ENCODE measurements around the gene GSPT1.
"Not testable (repeated sequence)": the region's sequence is repeated elsewhere in the genome, so short reads cannot be mapped to it uniquely, and the experiment has no call there.

The GSPT1 gene

DNA sequence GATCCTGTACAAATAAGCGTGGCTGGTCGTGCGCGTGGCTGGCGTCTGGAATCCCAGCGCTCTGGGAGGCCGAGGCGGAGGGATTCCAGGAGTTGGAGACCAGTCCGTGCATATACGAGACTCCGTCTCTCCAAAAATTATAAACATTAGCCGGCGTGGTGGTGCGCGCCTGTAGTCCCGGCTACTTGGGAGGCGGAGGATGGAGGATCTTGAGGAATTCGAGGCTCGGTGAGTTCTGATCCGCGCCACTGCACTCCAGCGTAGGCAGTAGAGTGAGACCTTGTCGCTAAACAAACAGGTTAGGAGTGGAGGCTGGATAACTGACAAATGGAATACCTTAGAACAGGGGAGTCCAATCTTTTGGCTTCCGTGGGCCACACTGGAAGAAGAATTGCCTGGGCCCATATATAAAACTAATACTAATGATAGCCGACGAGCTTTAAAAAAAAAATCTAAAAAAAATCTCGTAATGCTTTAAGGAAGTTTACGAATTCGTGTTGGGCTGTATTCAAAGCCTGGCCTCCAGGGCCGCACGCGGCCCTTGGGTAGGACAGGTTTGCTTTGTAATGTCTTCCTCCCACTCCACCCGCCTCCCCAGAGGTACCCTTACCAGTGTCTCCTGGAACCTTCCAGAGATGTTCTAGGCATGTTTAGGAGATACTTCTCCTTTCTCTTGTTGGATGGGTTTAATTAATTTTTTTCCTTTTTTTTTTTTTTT, 63.5 kb downstream of the GSPT1 start:
- no peak for ATAC-seq
- no peaks in the 10 kb centered on the region for H3K27me3 Mint-ChIP-seq

DNA sequence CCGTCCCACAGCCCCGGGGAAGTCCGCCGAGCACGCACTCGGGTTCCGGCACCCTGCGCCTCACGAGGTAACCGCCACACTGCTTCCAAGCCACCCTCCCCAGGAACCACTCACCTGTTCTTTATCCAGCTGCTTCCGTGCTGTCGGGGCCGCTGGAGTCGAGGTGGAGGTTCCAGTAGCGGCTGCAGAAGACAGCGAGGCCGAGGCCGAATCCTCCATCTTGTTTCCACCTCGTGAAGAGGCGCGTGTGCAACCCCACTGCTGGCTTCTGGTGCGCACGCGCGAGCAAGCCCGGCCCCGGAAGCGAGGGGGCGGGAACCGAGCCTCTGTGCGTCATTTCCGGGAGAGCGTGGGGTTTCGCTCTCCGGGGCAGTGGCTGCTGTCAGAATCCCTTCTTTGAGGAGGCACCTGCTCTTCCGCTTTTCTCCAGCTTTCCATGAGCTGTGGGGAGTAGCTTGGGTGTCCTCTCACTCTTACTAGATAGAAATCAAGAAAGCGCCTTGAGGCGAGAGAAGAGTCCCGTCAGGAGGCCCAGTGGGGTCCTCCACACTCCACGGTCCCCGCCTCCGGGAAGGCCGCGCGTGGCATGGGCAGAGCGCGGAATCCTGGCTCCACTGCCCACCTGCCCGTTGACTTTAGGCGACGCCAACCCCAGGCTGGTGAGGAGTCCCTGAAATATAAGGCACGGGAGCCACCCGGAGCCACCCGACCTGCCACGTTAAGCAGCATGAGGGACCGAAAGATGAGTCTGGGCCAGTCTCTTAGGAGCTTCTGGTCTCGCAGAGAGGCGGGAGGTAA, 64.3 kb downstream of the GSPT1 start, which contains the start of gene RSL1D1:
Gene RSL1D1 (minus strand): TSS at position 249 of the 798 bp plus-strand sequence. CDS start 30 bp downstream, at position 219.
- Mint-ChIP-seq H3K9me3 (no peaks in the 10 kb centered on the region), H3K4me1 (peaks cover 67% of the 10 kb centered on the region), H3K27ac (peak within 1 kb of the TSS; percentile 95), H3K27me3 (no peaks in the 10 kb centered on the region), H3K4me3 (peak within 1 kb of the TSS; percentile 93), H3K36me3 (ENCODE audit: low read depth) (peaks cover 57% of the 10 kb centered on the region)
- peak; percentile 76 for ATAC-seq
- peak; percentile 93 for DNase-seq

More for the DNA sequence above, 63.5 kb downstream of the GSPT1 start:
- peaks cover 66% of the 10 kb centered on the region for H3K4me1 Mint-ChIP-seq
- peaks cover 56% of the 10 kb centered on the region for H3K36me3 Mint-ChIP-seq (ENCODE audit: low read depth)
- DNase-seq: no peak
- peak overlapping the region; percentile 95 for H3K27ac Mint-ChIP-seq
- H3K9me3 Mint-ChIP-seq: no peaks in the 10 kb centered on the region
- peak overlapping the region; percentile 93 for H3K4me3 Mint-ChIP-seq

DNA sequence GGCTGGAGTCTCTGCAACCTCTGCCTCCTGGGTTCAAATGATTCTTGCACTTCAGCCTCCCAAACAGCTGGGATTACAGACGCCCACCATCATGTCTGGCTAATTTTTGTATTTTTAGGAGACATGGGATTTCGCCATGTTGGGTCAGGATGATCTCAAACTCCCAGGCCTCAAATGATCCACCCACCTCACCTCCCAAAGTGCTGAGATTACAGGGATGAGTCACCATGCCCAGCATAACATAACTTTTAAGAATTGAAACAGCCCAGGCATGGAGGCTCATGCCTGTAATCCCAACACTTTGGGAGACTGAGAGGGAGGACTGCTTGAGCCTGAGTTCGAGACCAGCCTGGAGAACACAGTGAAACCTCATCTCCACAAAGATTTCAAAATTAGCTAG, 66.9 kb downstream of the GSPT1 start:
- DNase-seq (no peak), ATAC-seq (no peak)
- H3K4me1 Mint-ChIP-seq: peaks cover 57% of the 10 kb centered on the region
- H3K4me3 Mint-ChIP-seq: peak overlapping the region; percentile 78
- H3K27me3 Mint-ChIP-seq: no peaks in the 10 kb centered on the region
- peaks cover 68% of the 10 kb centered on the region for H3K36me3 Mint-ChIP-seq (ENCODE audit: low read depth)
- no peaks in the 10 kb centered on the region for H3K9me3 Mint-ChIP-seq
- peak overlapping the region; percentile 73 for H3K27ac Mint-ChIP-seq

DNA sequence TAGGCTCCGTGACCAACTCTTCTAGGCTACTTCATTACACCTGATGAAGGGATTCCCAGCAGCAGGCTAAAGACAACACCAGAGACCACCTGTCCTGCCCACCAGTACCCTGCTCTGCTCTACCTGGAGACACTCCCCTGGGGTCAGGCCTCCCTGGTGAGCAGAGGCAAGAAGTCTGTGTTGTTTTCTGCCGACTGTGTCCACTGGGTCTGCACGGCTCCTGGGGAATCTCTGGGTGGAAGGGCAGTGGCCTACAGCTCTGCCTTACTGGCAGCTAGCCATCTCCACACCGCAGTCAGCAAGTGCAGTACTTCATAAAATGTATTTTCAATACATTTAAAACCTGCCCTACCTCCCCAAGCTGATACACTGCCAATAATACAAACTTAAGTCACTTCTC, 71.3 kb downstream of the GSPT1 start:
- Mint-ChIP-seq H3K4me1 (peaks cover 33% of the 10 kb centered on the region), H3K27ac (peak overlapping the region; percentile 49), H3K4me3 (no peak overlapping the region), H3K27me3 (no peaks in the 10 kb centered on the region), H3K9me3 (no peaks in the 10 kb centered on the region), H3K36me3 (ENCODE audit: low read depth) (peaks cover 75% of the 10 kb centered on the region)
- ATAC-seq (no peak), DNase-seq (no peak)

DNA sequence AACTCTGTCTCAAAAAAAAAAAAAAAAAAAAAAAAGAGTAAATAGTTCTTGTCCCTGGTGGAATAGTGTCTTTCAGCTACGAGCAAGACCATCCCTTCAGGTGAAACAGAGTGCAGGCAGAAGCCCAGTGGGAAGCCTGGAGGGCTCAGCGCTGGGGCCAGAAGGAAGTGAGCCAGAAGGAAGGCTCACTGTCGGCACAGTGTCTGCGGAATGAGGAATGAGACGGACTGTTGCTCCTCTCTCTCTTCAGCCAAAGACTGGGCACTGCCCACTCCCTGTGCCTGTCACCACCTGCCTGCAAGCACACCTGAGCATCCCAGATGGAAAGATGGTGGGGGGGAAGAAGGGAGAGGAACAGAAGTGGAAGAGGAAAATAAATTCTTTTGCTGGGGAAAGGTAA, 71.9 kb downstream of the GSPT1 start:
- peaks cover 73% of the 10 kb centered on the region for H3K36me3 Mint-ChIP-seq (ENCODE audit: low read depth)
- no peaks in the 10 kb centered on the region for H3K27me3 Mint-ChIP-seq
- H3K9me3 Mint-ChIP-seq: no peaks in the 10 kb centered on the region
- H3K4me1 Mint-ChIP-seq: peaks cover 27% of the 10 kb centered on the region
- no peak overlapping the region for H3K4me3 Mint-ChIP-seq
- no peak for ATAC-seq
- no peak for DNase-seq
- no peak overlapping the region for H3K27ac Mint-ChIP-seq

DNA sequence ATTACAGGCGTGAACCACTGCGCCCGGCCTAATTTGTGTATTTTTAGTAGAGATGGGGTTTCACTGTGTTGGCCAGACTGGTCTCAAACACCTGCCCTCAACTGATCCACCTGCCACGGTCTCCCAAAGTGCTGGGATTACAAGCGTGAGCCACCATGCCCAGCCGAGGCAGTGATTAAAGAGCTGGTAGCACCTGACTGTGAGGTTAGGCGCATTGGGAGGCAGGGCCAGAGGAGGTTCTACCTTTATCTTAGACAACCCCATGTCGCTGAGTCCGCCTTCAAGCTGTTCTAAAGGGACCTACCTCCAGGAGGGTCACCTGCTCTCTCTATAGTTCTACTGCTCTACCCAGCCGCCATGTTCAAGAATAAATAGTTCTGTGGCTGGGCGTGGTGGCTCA, 72.5 kb downstream of the GSPT1 start:
- Mint-ChIP-seq H3K9me3 (no peaks in the 10 kb centered on the region), H3K36me3 (ENCODE audit: low read depth) (peaks cover 70% of the 10 kb centered on the region)

DNA sequence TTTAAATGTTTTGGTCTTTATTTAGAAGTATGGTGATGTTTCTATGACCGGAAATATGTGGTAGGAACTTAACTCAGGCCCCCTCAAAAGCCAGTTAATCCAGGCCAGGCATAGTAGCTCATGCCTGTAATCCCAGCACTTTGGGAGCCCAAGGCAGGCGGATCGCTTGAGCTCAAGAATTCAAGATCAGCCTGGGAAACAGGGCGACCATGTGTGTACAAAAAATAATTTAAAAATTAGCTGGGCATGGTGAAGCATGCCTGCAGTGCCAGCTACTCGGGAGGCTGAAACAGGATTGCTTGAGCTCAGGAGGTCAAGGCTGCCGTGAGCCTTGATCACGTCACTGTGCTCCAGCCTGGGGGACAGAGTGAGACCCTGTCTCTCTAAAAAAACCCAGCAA, 74.7 kb downstream of the GSPT1 start:
- H3K9me3 Mint-ChIP-seq: no peaks in the 10 kb centered on the region
- H3K27me3 Mint-ChIP-seq: no peaks in the 10 kb centered on the region
- H3K4me1 Mint-ChIP-seq: peaks cover 9% of the 10 kb centered on the region
- H3K27ac Mint-ChIP-seq: no peak overlapping the region
- no peak for DNase-seq
- no peak for ATAC-seq
- peaks cover 73% of the 10 kb centered on the region for H3K36me3 Mint-ChIP-seq (ENCODE audit: low read depth)
- H3K4me3 Mint-ChIP-seq: no peak overlapping the region

More for the DNA sequence above, 72.5 kb downstream of the GSPT1 start:
- H3K27ac Mint-ChIP-seq: no peak overlapping the region
- DNase-seq (no peak), ATAC-seq (no peak)
- H3K4me1 Mint-ChIP-seq: peaks cover 21% of the 10 kb centered on the region
- no peaks in the 10 kb centered on the region for H3K27me3 Mint-ChIP-seq
- no peak overlapping the region for H3K4me3 Mint-ChIP-seq

DNA sequence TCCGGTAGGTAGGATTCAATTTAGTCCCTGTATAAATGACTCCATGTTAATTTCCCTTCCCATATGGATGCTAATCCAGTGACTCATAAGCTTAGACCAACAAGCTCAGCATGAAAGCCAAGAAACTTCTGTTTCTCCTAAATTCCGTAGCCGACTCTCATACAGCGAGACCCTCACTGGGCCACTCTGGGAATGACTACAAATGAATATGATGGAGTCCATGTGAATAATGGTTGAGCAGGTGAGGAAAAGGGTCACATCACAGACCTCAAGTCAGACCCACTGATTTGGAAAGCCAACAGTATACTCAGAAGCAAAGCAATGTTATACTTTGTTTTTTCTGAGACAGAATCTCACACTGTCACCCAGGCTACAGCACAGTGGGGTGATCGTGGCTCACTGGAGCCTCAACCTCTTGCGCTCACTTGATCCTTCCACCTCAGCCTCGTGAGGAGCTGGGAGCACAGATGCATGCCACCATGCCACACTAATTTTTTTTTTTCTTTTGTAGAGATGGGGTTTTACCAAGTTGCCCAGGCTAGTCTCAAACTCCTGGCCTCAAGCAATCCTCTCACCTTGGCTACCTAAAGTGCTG, 79.0 kb downstream of the GSPT1 start:
- Mint-ChIP-seq H3K27ac (no peak overlapping the region), H3K9me3 (no peaks in the 10 kb centered on the region), H3K36me3 (ENCODE audit: low read depth) (peaks cover 45% of the 10 kb centered on the region), H3K27me3 (no peaks in the 10 kb centered on the region), H3K4me3 (no peak overlapping the region), H3K4me1 (no peaks in the 10 kb centered on the region)
- ATAC-seq: no peak
- DNase-seq: no peak

DNA sequence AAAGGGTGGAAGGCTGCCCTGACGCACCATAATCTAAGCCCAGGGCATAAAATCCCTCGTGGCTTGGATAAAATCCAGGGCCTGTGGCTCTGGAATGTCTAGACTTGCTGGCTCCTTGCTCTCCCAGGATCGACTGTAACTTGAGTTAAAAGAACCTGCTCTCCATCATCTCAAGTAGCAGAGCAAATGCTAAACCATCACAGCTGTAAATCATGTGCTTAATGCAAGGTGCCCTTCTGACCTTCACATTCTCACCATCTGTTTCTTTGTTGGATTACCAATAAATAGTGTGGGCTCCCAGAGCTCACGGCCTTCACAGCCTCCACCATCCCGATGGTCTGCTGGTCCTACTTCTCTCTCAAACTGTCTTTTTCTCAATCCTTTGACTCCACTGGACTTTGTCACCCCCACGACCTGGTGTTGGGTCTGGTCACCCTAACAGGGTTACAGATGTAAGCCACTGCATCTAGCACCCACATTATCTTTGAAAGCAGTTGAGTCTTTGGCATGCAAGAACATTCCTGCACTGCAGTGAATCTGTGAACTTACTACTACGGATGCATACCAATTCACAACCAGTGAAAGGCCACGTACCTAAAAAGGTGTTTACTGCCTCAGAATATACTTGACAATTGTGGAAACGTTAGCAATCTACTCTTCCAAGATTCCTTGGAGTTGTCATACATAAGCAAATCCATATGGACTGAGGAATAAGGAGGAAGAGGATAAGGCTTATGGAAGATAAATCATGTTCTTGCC, 79.7 kb downstream of the GSPT1 start:
- no peak overlapping the region for H3K4me3 Mint-ChIP-seq
- H3K4me1 Mint-ChIP-seq: no peaks in the 10 kb centered on the region
- H3K36me3 Mint-ChIP-seq (ENCODE audit: low read depth): peaks cover 40% of the 10 kb centered on the region
- H3K27ac Mint-ChIP-seq: peak overlapping the region; percentile 31
- no peaks in the 10 kb centered on the region for H3K27me3 Mint-ChIP-seq
- ATAC-seq (no peak), DNase-seq (no peak)
- no peaks in the 10 kb centered on the region for H3K9me3 Mint-ChIP-seq

DNA sequence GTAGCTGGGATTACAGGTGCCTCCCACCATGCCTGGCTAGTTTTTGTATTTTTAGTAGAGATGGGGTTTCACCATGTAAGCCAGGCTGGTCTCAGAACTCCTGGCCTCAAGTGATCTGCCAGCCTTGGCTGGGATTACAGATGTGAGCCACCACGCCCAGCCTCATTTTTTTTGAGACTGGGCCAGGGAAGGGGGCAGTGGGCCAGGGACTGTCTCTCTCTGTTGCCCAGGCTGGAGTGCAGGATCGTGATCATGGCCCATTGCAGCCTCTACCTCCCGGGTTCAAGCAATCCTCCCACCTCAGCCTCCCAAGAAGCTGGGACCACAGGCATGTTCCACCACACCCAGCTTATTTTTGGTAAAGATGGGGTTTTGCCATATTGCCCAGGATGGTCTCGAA, 80.4 kb downstream of the GSPT1 start:
- H3K27ac Mint-ChIP-seq: no peak overlapping the region
- H3K4me1 Mint-ChIP-seq: no peaks in the 10 kb centered on the region
- no peak overlapping the region for H3K4me3 Mint-ChIP-seq
- H3K27me3 Mint-ChIP-seq: no peaks in the 10 kb centered on the region
- peaks cover 37% of the 10 kb centered on the region for H3K36me3 Mint-ChIP-seq (ENCODE audit: low read depth)
- DNase-seq (no peak), ATAC-seq (no peak)
- no peaks in the 10 kb centered on the region for H3K9me3 Mint-ChIP-seq

DNA sequence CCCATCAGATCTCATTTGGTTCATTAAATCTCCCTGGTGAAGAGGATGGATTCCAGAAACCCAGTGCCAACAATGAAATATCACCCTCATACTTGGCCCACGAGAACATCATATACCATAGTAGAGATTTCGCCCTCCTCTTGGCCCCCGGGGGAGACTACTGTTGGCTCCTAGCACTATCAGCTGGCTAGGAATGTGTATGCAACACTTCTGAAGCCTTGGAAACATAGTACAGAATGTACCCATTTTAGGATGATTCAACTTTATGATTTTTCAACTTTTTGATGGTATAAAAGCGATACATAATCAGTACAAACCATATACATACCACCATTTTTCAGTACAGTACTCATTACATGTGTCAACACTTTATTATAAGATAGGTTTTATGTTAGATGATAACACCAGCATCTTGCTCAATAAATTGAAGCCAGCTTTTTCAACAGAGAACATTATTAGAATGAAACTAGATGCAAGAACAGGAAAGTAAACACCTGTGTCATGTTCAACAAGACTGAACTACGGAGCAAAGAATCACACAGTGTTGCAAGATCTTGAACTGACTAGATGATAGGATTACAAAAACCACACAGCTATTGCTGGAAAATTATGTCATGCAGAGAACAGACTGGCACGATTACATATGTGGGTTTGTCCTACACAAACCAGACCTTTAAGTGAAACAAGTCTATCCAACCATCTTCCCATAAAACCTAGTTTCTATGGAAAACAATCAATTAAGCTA, 81.6 kb downstream of the GSPT1 start:
- Mint-ChIP-seq H3K9me3 (no peaks in the 10 kb centered on the region), H3K27ac (no peak overlapping the region), H3K36me3 (ENCODE audit: low read depth) (peaks cover 28% of the 10 kb centered on the region), H3K27me3 (no peaks in the 10 kb centered on the region), H3K4me1 (no peaks in the 10 kb centered on the region), H3K4me3 (no peak overlapping the region)
- DNase-seq (no peak), ATAC-seq (no peak)

DNA sequence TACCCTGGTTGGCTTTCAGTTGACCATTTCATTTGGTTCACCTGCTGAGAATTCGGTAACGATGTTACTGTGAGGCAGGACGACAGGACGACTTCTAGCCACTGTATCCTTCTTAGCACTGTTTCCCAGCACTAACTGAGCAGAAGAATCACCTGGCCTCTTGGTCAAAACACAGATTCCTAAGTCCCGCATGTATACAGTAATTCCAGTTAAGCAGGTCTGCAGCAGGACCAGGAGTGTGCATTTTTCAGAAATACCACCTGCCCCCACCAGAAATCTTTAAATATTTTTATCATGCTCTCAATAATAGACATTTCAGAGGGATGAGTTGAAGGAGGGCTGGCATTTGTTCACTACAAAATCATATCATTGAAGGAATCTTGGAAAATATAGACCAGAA, 87.1 kb downstream of the GSPT1 start:
- Mint-ChIP-seq H3K36me3 (ENCODE audit: low read depth) (no peaks in the 10 kb centered on the region), H3K9me3 (no peaks in the 10 kb centered on the region), H3K27me3 (no peaks in the 10 kb centered on the region), H3K4me3 (no peak overlapping the region), H3K4me1 (no peaks in the 10 kb centered on the region), H3K27ac (no peak overlapping the region)
- DNase-seq (no peak), ATAC-seq (no peak)

DNA sequence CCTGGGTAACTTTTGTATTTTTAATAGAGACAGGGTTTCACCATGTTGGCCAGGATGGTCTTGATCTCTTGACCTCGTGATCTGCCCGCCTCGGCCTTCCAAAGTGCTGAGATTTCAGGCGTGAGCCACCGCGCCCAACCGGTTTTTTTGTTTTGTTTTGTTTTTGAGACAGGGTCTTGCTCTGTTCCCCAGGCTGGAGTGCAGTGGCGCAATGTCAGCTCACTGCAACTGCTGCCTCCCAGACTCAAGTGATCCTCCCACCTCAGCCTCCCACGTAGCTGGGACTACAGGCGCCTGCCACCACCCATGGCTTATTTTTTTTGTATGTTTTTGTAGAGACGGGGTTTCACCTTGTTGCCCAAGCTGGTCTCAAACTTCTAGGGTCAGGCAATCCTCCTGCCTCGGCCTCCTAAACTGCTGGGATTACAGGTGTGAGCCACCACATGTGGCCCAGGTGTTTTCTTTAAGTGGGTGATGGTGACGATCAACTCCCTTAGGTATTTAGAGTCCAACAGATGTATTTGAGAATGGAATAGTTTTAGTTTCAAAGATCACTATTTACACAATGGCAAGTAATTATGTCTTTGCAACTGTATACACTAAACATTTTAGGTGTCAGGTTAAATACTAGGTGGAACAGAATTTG, 90.1 kb downstream of the GSPT1 start:
- DNase-seq; H3K9me3 Mint-ChIP-seq; H3K36me3 Mint-ChIP-seq (ENCODE audit: low read depth); H3K4me1 Mint-ChIP-seq; H3K27ac Mint-ChIP-seq; H3K4me3 Mint-ChIP-seq; H3K27me3 Mint-ChIP-seq; ATAC-seq: not testable (repeated sequence)
